H9 (cell line): ENCODE data around the gene PTK6. TPM values are rescaled to one million over a fixed set of nuclear protein-coding genes. Genes with fewer than 3 reads are reported as not detected.

Experiments
- DNase-seq: peaks from one replicate; pipeline ENCODE4 v3.0.0-alpha.2; 2017
- H2AFZ ChIP-seq: one replicate; pipeline ENCODE4 v1.6.1; 2013; ENCODE audit warnings: mild to moderate bottlenecking, low read length, control low read depth, moderate library complexity
- H2AK5ac ChIP-seq: 2 replicates; pipeline ENCODE4 v1.6.1; 2013; ENCODE audit warnings: low read length, control low read depth, mixed read lengths; ENCODE audit not compliant: insufficient read length
- H2BK120ac ChIP-seq: one replicate; pipeline ENCODE4 v1.6.1; 2013; ENCODE audit warnings: low read depth, mild to moderate bottlenecking, low read length, control low read depth, inconsistent platforms; ENCODE audit not compliant: poor library complexity, severe bottlenecking
- H2BK12ac ChIP-seq: 2 replicates; pipeline ENCODE4 v1.6.1; 2013; ENCODE audit warnings: low read length, control low read depth, mixed read lengths, low read depth; ENCODE audit not compliant: insufficient read length
- H2BK15ac ChIP-seq: 2 replicates; pipeline ENCODE4 v1.6.1; 2013; ENCODE audit warnings: low read depth, low read length, control low read depth
- H2BK20ac ChIP-seq: one replicate; pipeline ENCODE4 v1.6.1; 2013; ENCODE audit warnings: low read depth, mild to moderate bottlenecking, low read length, control low read depth, inconsistent platforms; ENCODE audit not compliant: poor library complexity, severe bottlenecking
- H2BK5ac ChIP-seq: 2 replicates; pipeline ENCODE4 v1.6.1; 2013; ENCODE audit warnings: low read length, control low read depth, mixed read lengths; ENCODE audit not compliant: insufficient read length
- H3K14ac ChIP-seq: 2 replicates; pipeline ENCODE4 v1.6.1; 2013; ENCODE audit warnings: low read length, control low read depth; ENCODE audit not compliant: insufficient read depth
- H3K18ac ChIP-seq: 2 replicates; pipeline ENCODE4 v1.6.1; 2013; ENCODE audit warnings: low read depth, mild to moderate bottlenecking, mixed read lengths, low read length, control low read depth; ENCODE audit not compliant: insufficient read length
- H3K23ac ChIP-seq: 2 replicates; pipeline ENCODE4 v1.6.1; 2013; ENCODE audit warnings: low read length, control low read depth, mixed read lengths, low read depth; ENCODE audit not compliant: insufficient read length
- H3K23me2 ChIP-seq: 2 replicates; pipeline ENCODE4 v1.6.1; 2013; ENCODE audit warnings: low read depth, mild to moderate bottlenecking, mixed read lengths, low read length, control low read depth; ENCODE audit not compliant: insufficient read length, poor library complexity, severe bottlenecking
- H3K27ac ChIP-seq: 2 replicates; pipeline ENCODE4 v1.5.1; 2013; ENCODE audit warnings: low read length, control low read depth, mixed read lengths, low read depth; ENCODE audit not compliant: insufficient read length
- H3K27me3 ChIP-seq: 2 replicates; pipeline ENCODE4 v1.6.1; 2013; ENCODE audit warnings: low read length, control low read depth, inconsistent platforms; ENCODE audit not compliant: insufficient read depth
- H3K4ac ChIP-seq: 2 replicates; pipeline ENCODE4 v1.6.1; 2013; ENCODE audit warnings: low read depth, mild to moderate bottlenecking, control low read depth, inconsistent platforms, low read length, moderate library complexity
- H3K4me1 ChIP-seq: 2 replicates; pipeline ENCODE4 v1.6.1; 2013; ENCODE audit warnings: low read length, control low read depth, inconsistent platforms; ENCODE audit not compliant: insufficient read depth
- H3K4me2 ChIP-seq: 2 replicates; pipeline ENCODE4 v1.6.1; 2013; ENCODE audit warnings: low read length, control low read depth, mixed read lengths; ENCODE audit not compliant: insufficient read length, insufficient read depth
- H3K56ac ChIP-seq: 2 replicates; pipeline ENCODE4 v1.6.1; 2013; ENCODE audit warnings: low read depth, mild to moderate bottlenecking, mixed read lengths, low read length, control low read depth; ENCODE audit not compliant: insufficient read length
- H3K79me1 ChIP-seq: 2 replicates; pipeline ENCODE4 v1.6.1; 2013; ENCODE audit warnings: low read depth, mild to moderate bottlenecking, moderate library complexity, low read length, control low read depth, inconsistent platforms; ENCODE audit not compliant: insufficient read depth, poor library complexity, severe bottlenecking
- H3K79me2 ChIP-seq: 2 replicates; pipeline ENCODE4 v1.6.1; 2013; ENCODE audit warnings: low read length, control low read depth, inconsistent platforms; ENCODE audit not compliant: insufficient read depth
- H3K9ac ChIP-seq: 2 replicates; pipeline ENCODE4 v1.6.1; 2013; ENCODE audit warnings: low read length, control low read depth, mixed read lengths; ENCODE audit not compliant: insufficient read length; ENCODE audit errors: extremely low read depth
- H3K9me3 ChIP-seq: one replicate; pipeline ENCODE4 v1.6.1; 2013; ENCODE audit warnings: low read depth, low read length, inconsistent platforms; ENCODE audit not compliant: control insufficient read depth
- H3T11ph ChIP-seq: one replicate; pipeline ENCODE4 v1.6.1; 2013; ENCODE audit warnings: mild to moderate bottlenecking, low read length, control low read depth, inconsistent platforms
- H4K20me1 ChIP-seq: one replicate; pipeline ENCODE4 v1.6.1; 2013; ENCODE audit not compliant: control insufficient read depth, insufficient read length, insufficient read depth
- H4K5ac ChIP-seq: 2 replicates; pipeline ENCODE4 v1.6.1; 2013; ENCODE audit warnings: low read depth, mild to moderate bottlenecking, mixed read lengths, low read length, control low read depth; ENCODE audit not compliant: insufficient read length
- H4K8ac ChIP-seq: replicated peaks from 2 replicates; pipeline ENCODE4 v1.6.1; 2013; ENCODE audit warnings: low read length, control low read depth, mixed read lengths, low read depth; ENCODE audit not compliant: insufficient read length
- H4K91ac ChIP-seq: 2 replicates; pipeline ENCODE4 v1.6.1; 2013; ENCODE audit warnings: low read depth, mild to moderate bottlenecking, moderate library complexity, mixed read lengths, low read length, control low read depth; ENCODE audit not compliant: insufficient read length
- H3K27ac Mint-ChIP-seq, 3 experiments: 2 replicates in 2 of 3; 3 replicates in 1 of 3; pipeline ENCODE4 v1.8.0; 2020 to 2021; ENCODE audit warnings: mixed read lengths in 3 of 3, mild to moderate bottlenecking in 1 of 3, moderate library complexity in 1 of 3
- H3K27me3 Mint-ChIP-seq: 2 replicates; pipeline ENCODE4 v1.8.0; 2021; ENCODE audit warnings: low read depth, mild to moderate bottlenecking, moderate library complexity, mixed read lengths
- H3K36me3 Mint-ChIP-seq, 3 experiments: 2 replicates in 2 of 3; 3 replicates in 1 of 3; pipeline ENCODE4 v1.8.0; 2020 to 2021; ENCODE audit warnings: low read depth in 3 of 3, mixed read lengths in 3 of 3; ENCODE audit not compliant: insufficient read depth in 1 of 3
- H3K4me1 Mint-ChIP-seq, 2 experiments: 2 replicates each; pipeline ENCODE4 v1.8.0; 2020; ENCODE audit warnings: mixed read lengths in 2 of 2
- H3K4me3 Mint-ChIP-seq, 2 experiments: 2 replicates in 1 of 2; 3 replicates in 1 of 2; pipeline ENCODE4 v1.8.0; 2020 to 2021; ENCODE audit warnings: mild to moderate bottlenecking in 2 of 2, mixed read lengths in 2 of 2, moderate library complexity in 1 of 2
- H3K9me3 Mint-ChIP-seq, 2 experiments: 2 replicates in 1 of 2; 3 replicates in 1 of 2; pipeline ENCODE4 v1.8.0; 2020; ENCODE audit warnings: mild to moderate bottlenecking in 2 of 2, mixed read lengths in 2 of 2, moderate library complexity in 1 of 2
- WGBS: extraction: QIAGEN DNeasy Blood & Tissue Kit; methylation state at CpG from one replicate; pipeline ENCODE4 v1.1.7; 2013; ENCODE audit warnings: missing lambda C conversion rate, low lambda C conversion rate, mixed read lengths; ENCODE audit not compliant: insufficient read length; ENCODE audit errors: extremely low coverage; 5-methylcytosine and 5-hydroxymethylcytosine counted together
- total RNA-seq: library from RNA; stranded (reverse); gene quantifications from 2 replicates; pipeline ENCODE4 v1.2.1, GENCODE V29; 2021
- TF ChIP-seq, protein P1 (sequence below): fragments of 200-600 bp; sonication (generic); conservative IDR thresholded peaks from 3 replicates; pipeline ENCODE4 v1.8.0; 2021; ENCODE audit warnings: antibody characterized with exemption, mild to moderate bottlenecking

PTK6 gene
- total RNA-seq, 1 experiment from 2014 or later = 0.46 TPM

DNA sequence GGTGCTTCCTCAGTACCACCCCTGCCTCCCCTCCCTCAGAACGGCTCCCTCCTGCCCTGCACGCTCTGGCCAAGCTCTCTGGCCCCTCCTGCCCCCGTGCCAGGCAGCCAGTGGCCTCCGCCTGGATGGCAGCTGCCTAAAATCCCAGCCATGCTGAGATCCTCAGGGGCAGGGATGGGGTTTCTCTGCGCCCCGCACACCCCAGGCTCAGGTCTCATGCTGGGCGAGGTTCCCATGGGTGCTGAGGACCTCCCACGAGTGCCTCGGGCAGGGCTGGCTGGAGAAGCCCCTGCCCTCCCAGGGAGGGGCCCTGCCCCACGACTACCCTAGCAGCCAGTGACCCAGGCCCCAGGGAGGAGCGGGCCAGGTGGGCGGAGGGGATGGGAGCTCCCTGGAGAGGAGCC, 2.7 kb downstream of the PTK6 start:
- no peak overlapping the region for H3K18ac ChIP-seq
- H2BK12ac ChIP-seq = no peak overlapping the region
- H2AFZ ChIP-seq = no peak overlapping the region
- DNase-seq = no peak
- peaks cover 3 to 8% of the 10 kb centered on the region in 2 experiments; a peak in 3 of 4 replicates for H3K4me1 Mint-ChIP-seq
- H3K79me2 ChIP-seq = no peaks in the 10 kb centered on the region
- H2BK20ac ChIP-seq = no peak overlapping the region
- H4K20me1 ChIP-seq = peaks cover 5% of the 10 kb centered on the region
- H3T11ph ChIP-seq = no peak overlapping the region
- H3K79me1 ChIP-seq = no peaks in the 10 kb centered on the region
- H3K27me3 ChIP-seq = no peaks in the 10 kb centered on the region
- H3K9me3 ChIP-seq = no peaks in the 10 kb centered on the region
- H3K27ac Mint-ChIP-seq = no peak overlapping the region
- H3K27ac ChIP-seq = no peak overlapping the region
- H3K14ac ChIP-seq = no peak overlapping the region; the same call in 1 of the 2 replicates
- H3K56ac ChIP-seq = no peak overlapping the region
- H3K36me3 Mint-ChIP-seq = no peaks in the 10 kb centered on the region
- no peak overlapping the region for H3K4me2 ChIP-seq
- H4K91ac ChIP-seq = no peak overlapping the region
- no peak overlapping the region for H2BK120ac ChIP-seq
- no peaks in the 10 kb centered on the region for H3K9me3 Mint-ChIP-seq
- H3K4ac ChIP-seq = no peak overlapping the region
- no peaks in the 10 kb centered on the region for H3K23me2 ChIP-seq
- no peaks in the 10 kb centered on the region for H3K4me1 ChIP-seq
- no peak overlapping the region for H4K8ac ChIP-seq
- H2BK15ac ChIP-seq = no peak overlapping the region; the same call in 1 of the 2 replicates
- TF ChIP-seq, protein P1, sequence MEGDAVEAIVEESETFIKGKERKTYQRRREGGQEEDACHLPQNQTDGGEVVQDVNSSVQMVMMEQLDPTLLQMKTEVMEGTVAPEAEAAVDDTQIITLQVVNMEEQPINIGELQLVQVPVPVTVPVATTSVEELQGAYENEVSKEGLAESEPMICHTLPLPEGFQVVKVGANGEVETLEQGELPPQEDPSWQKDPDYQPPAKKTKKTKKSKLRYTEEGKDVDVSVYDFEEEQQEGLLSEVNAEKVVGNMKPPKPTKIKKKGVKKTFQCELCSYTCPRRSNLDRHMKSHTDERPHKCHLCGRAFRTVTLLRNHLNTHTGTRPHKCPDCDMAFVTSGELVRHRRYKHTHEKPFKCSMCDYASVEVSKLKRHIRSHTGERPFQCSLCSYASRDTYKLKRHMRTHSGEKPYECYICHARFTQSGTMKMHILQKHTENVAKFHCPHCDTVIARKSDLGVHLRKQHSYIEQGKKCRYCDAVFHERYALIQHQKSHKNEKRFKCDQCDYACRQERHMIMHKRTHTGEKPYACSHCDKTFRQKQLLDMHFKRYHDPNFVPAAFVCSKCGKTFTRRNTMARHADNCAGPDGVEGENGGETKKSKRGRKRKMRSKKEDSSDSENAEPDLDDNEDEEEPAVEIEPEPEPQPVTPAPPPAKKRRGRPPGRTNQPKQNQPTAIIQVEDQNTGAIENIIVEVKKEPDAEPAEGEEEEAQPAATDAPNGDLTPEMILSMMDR = no peak
- H3K23ac ChIP-seq = no peak overlapping the region
- no peak overlapping the region for H2BK5ac ChIP-seq
- no CpG with 5 or more reads among the region's 12 CpGs for WGBS
- H4K5ac ChIP-seq = no peak overlapping the region
- no peak overlapping the region for H3K9ac ChIP-seq
- no peaks in the 10 kb centered on the region for H3K27me3 Mint-ChIP-seq
- H2AK5ac ChIP-seq = no peak overlapping the region
- H3K4me3 Mint-ChIP-seq = no peak overlapping the region
